ENCODE results near the gene HMGB3.

HMGB3 gene

GRCh38 chrX:150982788-150983520 is at the start of gene HMGB3:
Gene HMGB3, plus strand, starts transcription at chrX:150983335. Its CDS starts 2,265 bp downstream, at chrX:150985600.
- Histone ChIP-seq H3K9ac (ENCODE audit: insufficient read length) (peak within 1 kb of the TSS; percentile 84), H3K4me3 (peak within 1 kb of the TSS; percentile 77), H3K9me3 (ENCODE audit: low read depth, low read length) (no peaks in the 10 kb centered on the region), H3K36me3 (ENCODE audit: insufficient read depth, low read length) (peaks cover 26% of the 10 kb centered on the region), H3K27ac (peak within 1 kb of the TSS; percentile 70; the same call in 1 of the 2 replicates)
- peak; percentile 34 for DNase-seq (ENCODE audit: low read depth, low spot score)
- TF ChIP-seq EZH2 (IDR thresholded peaks at IDR 0.05) = no peak
- TF ChIP-seq POLR2AphosphoS5 (IDR thresholded peaks at IDR 0.05; ENCODE audit: borderline replicate concordance, low read depth, low read length) = peak; percentile 59; the same call in 1 of the 2 replicates

GRCh38 chrX:150933945-150934350 is 49.2 kb upstream of the HMGB3 start:
- H3K27ac ChIP-seq = no peak overlapping the region
- TF ChIP-seq EZH2 (IDR thresholded peaks at IDR 0.05) = no peak
- no peak for TF ChIP-seq FOXP2 (optimal IDR thresholded peaks at IDR 0.05; ENCODE audit: control extremely low read depth, extremely low read length, insufficient read depth)
- no peak for TF ChIP-seq POLR2AphosphoS5 (IDR thresholded peaks at IDR 0.05; ENCODE audit: borderline replicate concordance, low read depth, low read length)

GRCh38 chrX:150934453-150934852 is 48.7 kb upstream of the HMGB3 start:
- Histone ChIP-seq H3K36me3 (ENCODE audit: insufficient read depth, low read length) (no peaks in the 10 kb centered on the region), H3K27ac (no peak overlapping the region), H3K4me3 (no peak overlapping the region), H3K9ac (ENCODE audit: insufficient read length) (no peak overlapping the region), H3K9me3 (ENCODE audit: low read depth, low read length) (no peaks in the 10 kb centered on the region)
- no peak for DNase-seq (ENCODE audit: low read depth, low spot score)
- TF ChIP-seq FOXP2 (optimal IDR thresholded peaks at IDR 0.05; ENCODE audit: control extremely low read depth, extremely low read length, insufficient read depth) (no peak), EZH2 (IDR thresholded peaks at IDR 0.05) (no peak), POLR2AphosphoS5 (IDR thresholded peaks at IDR 0.05; ENCODE audit: borderline replicate concordance, low read depth, low read length) (no peak)

More at GRCh38 chrX:150933945-150934350, 49.2 kb upstream of the HMGB3 start:
- Histone ChIP-seq H3K36me3 (ENCODE audit: insufficient read depth, low read length) (no peaks in the 10 kb centered on the region), H3K9ac (ENCODE audit: insufficient read length) (no peak overlapping the region), H3K9me3 (ENCODE audit: low read depth, low read length) (no peaks in the 10 kb centered on the region), H3K4me3 (no peak overlapping the region)
- no peak for DNase-seq (ENCODE audit: low read depth, low spot score)

GRCh38 chrX:150935467-150935866 is 47.7 kb upstream of the HMGB3 start:
- Histone ChIP-seq H3K4me3 (no peak overlapping the region), H3K9me3 (ENCODE audit: low read depth, low read length) (no peaks in the 10 kb centered on the region), H3K36me3 (ENCODE audit: insufficient read depth, low read length) (no peaks in the 10 kb centered on the region), H3K27ac (no peak overlapping the region), H3K9ac (ENCODE audit: insufficient read length) (no peak overlapping the region)
- no peak for DNase-seq (ENCODE audit: low read depth, low spot score)
- TF ChIP-seq FOXP2 (optimal IDR thresholded peaks at IDR 0.05; ENCODE audit: control extremely low read depth, extremely low read length, insufficient read depth) (no peak), POLR2AphosphoS5 (IDR thresholded peaks at IDR 0.05; ENCODE audit: borderline replicate concordance, low read depth, low read length) (no peak), EZH2 (IDR thresholded peaks at IDR 0.05) (no peak)

- no peak for DNase-seq (ENCODE audit: low read depth, low spot score)
- no peak for TF ChIP-seq EZH2 (IDR thresholded peaks at IDR 0.05)
- no peak for TF ChIP-seq POLR2AphosphoS5 (IDR thresholded peaks at IDR 0.05; ENCODE audit: borderline replicate concordance, low read depth, low read length)
- no peak for TF ChIP-seq FOXP2 (optimal IDR thresholded peaks at IDR 0.05; ENCODE audit: control extremely low read depth, extremely low read length, insufficient read depth)
- Histone ChIP-seq H3K27ac (no peak overlapping the region), H3K9ac (ENCODE audit: insufficient read length) (no peak overlapping the region), H3K4me3 (no peak overlapping the region), H3K9me3 (ENCODE audit: low read depth, low read length) (no peaks in the 10 kb centered on the region), H3K36me3 (ENCODE audit: insufficient read depth, low read length) (no peaks in the 10 kb centered on the region)
These were observed 46.6 kb upstream of the HMGB3 start for GRCh38 chrX:150936556-150936955.

- H3K36me3 ChIP-seq (ENCODE audit: insufficient read depth, low read length) = no peaks in the 10 kb centered on the region
- no peak for DNase-seq (ENCODE audit: low read depth, low spot score)
- TF ChIP-seq EZH2 (IDR thresholded peaks at IDR 0.05) = no peak
- TF ChIP-seq FOXP2 (optimal IDR thresholded peaks at IDR 0.05; ENCODE audit: control extremely low read depth, extremely low read length, insufficient read depth) = no peak
- TF ChIP-seq POLR2AphosphoS5 (IDR thresholded peaks at IDR 0.05; ENCODE audit: borderline replicate concordance, low read depth, low read length) = no peak
- H3K9ac ChIP-seq (ENCODE audit: insufficient read length) = no peak overlapping the region
- no peak overlapping the region for H3K27ac ChIP-seq
- no peaks in the 10 kb centered on the region for H3K9me3 ChIP-seq (ENCODE audit: low read depth, low read length)
- no peak overlapping the region for H3K4me3 ChIP-seq
These were observed 42.2 kb upstream of the HMGB3 start for GRCh38 chrX:150940844-150941495.

GRCh38 chrX:150941580-150941979 is 41.6 kb upstream of the HMGB3 start:
- no peak overlapping the region for H3K4me3 ChIP-seq
- TF ChIP-seq FOXP2 (optimal IDR thresholded peaks at IDR 0.05; ENCODE audit: control extremely low read depth, extremely low read length, insufficient read depth) (no peak), POLR2AphosphoS5 (IDR thresholded peaks at IDR 0.05; ENCODE audit: borderline replicate concordance, low read depth, low read length) (no peak), EZH2 (IDR thresholded peaks at IDR 0.05) (no peak)
- H3K27ac ChIP-seq = no peak overlapping the region
- no peak overlapping the region for H3K9ac ChIP-seq (ENCODE audit: insufficient read length)
- no peak for DNase-seq (ENCODE audit: low read depth, low spot score)
- no peaks in the 10 kb centered on the region for H3K36me3 ChIP-seq (ENCODE audit: insufficient read depth, low read length)
- no peaks in the 10 kb centered on the region for H3K9me3 ChIP-seq (ENCODE audit: low read depth, low read length)

- Histone ChIP-seq H3K27ac (no peak overlapping the region), H3K9ac (ENCODE audit: insufficient read length) (no peak overlapping the region), H3K36me3 (ENCODE audit: insufficient read depth, low read length) (no peaks in the 10 kb centered on the region), H3K9me3 (ENCODE audit: low read depth, low read length) (no peaks in the 10 kb centered on the region), H3K4me3 (no peak overlapping the region)
- TF ChIP-seq EZH2 (IDR thresholded peaks at IDR 0.05) (no peak), POLR2AphosphoS5 (IDR thresholded peaks at IDR 0.05; ENCODE audit: borderline replicate concordance, low read depth, low read length) (no peak), FOXP2 (optimal IDR thresholded peaks at IDR 0.05; ENCODE audit: control extremely low read depth, extremely low read length, insufficient read depth) (no peak)
- no peak for DNase-seq (ENCODE audit: low read depth, low spot score)
These were observed 40.1 kb upstream of the HMGB3 start for GRCh38 chrX:150942942-150943594.

Measured in SK-N-MC (cell line).